NCI-H2196 (cell line): ENCODE data around the gene CFAP92.
"Not testable (repeated sequence)": the region's sequence is repeated elsewhere in the genome, so short reads cannot be mapped to it uniquely, and the experiment has no call there.

Source experiments
- DNase-seq: peaks from one replicate; lab custom pipeline; 2025; ENCODE audit not compliant: unreplicated experiment; lab: John Stamatoyannopoulos, UW

CFAP92 gene

GRCh38 chr3:128906031-128906803 lies 87.7 kb downstream of the CFAP92 start:
- DNase-seq: no peak

- DNase-seq: no peak
These were observed 90.4 kb downstream of the CFAP92 start for GRCh38 chr3:128903501-128903900.

GRCh38 chr3:128902426-128902825 lies 91.5 kb downstream of the CFAP92 start:
- no peak for DNase-seq

GRCh38 chr3:128895843-128896697 lies 97.8 kb downstream of the CFAP92 start:
- no peak for DNase-seq

GRCh38 chr3:128889139-128889894 lies 104.6 kb downstream of the CFAP92 start:
- DNase-seq: no peak

GRCh38 chr3:128884992-128885391 lies 108.9 kb downstream of the CFAP92 start:
- no peak for DNase-seq

GRCh38 chr3:128882719-128883118 lies 111.2 kb downstream of the CFAP92 start:
- no peak for DNase-seq

GRCh38 chr3:128881576-128881975 lies 112.3 kb downstream of the CFAP92 start:
- no peak for DNase-seq

- not testable (repeated sequence) for DNase-seq
These were observed 113.4 kb downstream of the CFAP92 start for GRCh38 chr3:128880455-128880854.

- DNase-seq: no peak
These were observed 113.9 kb downstream of the CFAP92 start for GRCh38 chr3:128879991-128880390.

GRCh38 chr3:128879125-128879969 lies 114.5 kb downstream of the CFAP92 start, which contains the start of gene ACAD9:
Gene ACAD9, plus strand, starts transcription at chr3:128879620. Its CDS starts 72 bp downstream, at chr3:128879692.
- peak; percentile 100 for DNase-seq

GRCh38 chr3:128878556-128879124 lies 115.2 kb downstream of the CFAP92 start:
- peak; percentile 19 for DNase-seq

- DNase-seq: no peak
These were observed 115.8 kb downstream of the CFAP92 start for GRCh38 chr3:128878011-128878457.

GRCh38 chr3:128875556-128876120 lies 118.2 kb downstream of the CFAP92 start:
- DNase-seq: peak; percentile 45

- DNase-seq: no peak
These were observed 119.2 kb downstream of the CFAP92 start for GRCh38 chr3:128874481-128875180.

- no peak for DNase-seq
These were observed 120.4 kb downstream of the CFAP92 start for GRCh38 chr3:128873244-128874022.

GRCh38 chr3:128872744-128873143 lies 121.1 kb downstream of the CFAP92 start:
- no peak for DNase-seq

- DNase-seq: no peak
These were observed 121.6 kb downstream of the CFAP92 start for GRCh38 chr3:128872282-128872681.
